Pancreas (tissue), 10 donors: Measurements from ENCODE around the gene PKHD1. TPM values are rescaled to one million over a fixed set of nuclear protein-coding genes. Genes with fewer than 3 reads are reported as not detected.

Experiments
- ATAC-seq, 4 donors: fragments of 200-7000 bp; cut with Tn5 transposase; one replicate each; pipeline versions ENCODE4 v1.8.0 to v1.9.1; 2020; ENCODE audit warnings: mild to moderate bottlenecking in 4 of 4, moderate library complexity in 4 of 4
- DNase-seq, 6 donors: peaks; one replicate each; pipeline ENCODE4 v3.0.0-alpha.2; 2020
- FAIRE-seq: peaks from 2 replicates; lab custom pipeline; 2012; peaks lifted over from hg19 to GRCh38; lab: Jason Lieb, UNC
- H3K27ac ChIP-seq, 4 donors: fragments of 200-600 bp; sonication (generic); 1 replicate in 3 of 4; 2 replicates in 1 of 4; pipeline versions ENCODE4 v1.5.0 to v1.8.0; 2020
- H3K27me3 ChIP-seq, 4 donors: fragments of 200-600 bp; one replicate each; pipeline ENCODE4 v1.8.0; 2021
- H3K36me3 ChIP-seq, 3 donors: fragments of 200-600 bp; sonication (generic) in 1 of 3; one replicate each; pipeline versions ENCODE4 v1.5.0 to v1.8.0; 2020 to 2021
- H3K4me1 ChIP-seq, 3 donors: fragments of 200-600 bp; one replicate each; pipeline ENCODE4 v1.8.0; 2021
- H3K4me3 ChIP-seq, 4 donors: fragments of 200-600 bp; sonication (generic) in 2 of 4; one replicate each; pipeline versions ENCODE4 v1.5.0 to v1.8.0; 2020 to 2021
- H3K9me3 ChIP-seq, 4 donors: fragments of 200-600 bp; one replicate each; pipeline ENCODE4 v1.8.0; 2021
- WGBS, 2 donors: extraction: QIAGEN DNeasy Blood & Tissue Kit; methylation state at CpG; one replicate each; pipeline ENCODE4 v1.1.7; 2013; 5-methylcytosine and 5-hydroxymethylcytosine counted together
- intact Hi-C, 3 donors: fragments of 100-400 bp; cut with DNase I; formaldehyde crosslinking; loops; one replicate each; pipeline versions ENCODE4 v1.11.1 to v1.14.2; 2022
- polyA plus RNA-seq, 2 donors: library from polyadenylated mRNA; stranded (reverse); fragments of 200-250 nt; gene quantifications; one replicate each; pipeline ENCODE4 v1.2.3, GENCODE V29; 2013
- total RNA-seq, 6 donors: library from RNA; stranded (reverse); fragmentation: NEBNext Ultra II Directional in 4 of 6; extraction: Animal tissue kit (Norgen Biotek cat#: 25700) in 4 of 6; gene quantifications; one replicate each; pipeline versions ENCODE4 v1.2.1 to v1.2.4, GENCODE V29; 2021 to 2023
- TF ChIP-seq, protein P1 (sequence below), 4 donors: fragments of 200-600 bp; sonication (generic) in 3 of 4; IDR thresholded peaks; one replicate each; pipeline versions ENCODE4 v1.5.0 to v1.8.0; 2021; ENCODE audit warnings: antibody characterized with exemption in 4 of 4
- donor health status: healthy with polysubstance abuse.
- donor health status: DM: no; HTN: no; CAD: no; lungs with moderate emphysema.
- donor health status: DM: no; HTN: no; CAD: no.
- donor health status: control.
- donor health status: control.
- donor health status: Bipolar disorder and iron deficiency.
- donor health status: DM: yes; HTN: yes; CAD: no.
- donor health status: DM: no; HTN: no; CAD: no.
- donor health status: DM: no; HTN: no; CAD: no.
- donor health status: DM: yes; HTN: yes; CAD: no.

PKHD1 gene
- total and polyA plus RNA-seq, 8 donors: 6.4 to 33.0 (median 16.3) TPM

GRCh38 chr6:51936531-51937290, 150.7 kb downstream of the PKHD1 start:
- Histone ChIP-seq H3K36me3 (peaks cover 0 to 6% (median 0%) of the 10 kb centered on the region in 3 donors), H3K4me1 (no peaks in the 10 kb centered on the region), H3K27ac (peak overlapping the region in 1 of 4 donors; percentile 22), H3K9me3 (no peaks in the 10 kb centered on the region), H3K4me3 (no peak overlapping the region), H3K27me3 (no peaks in the 10 kb centered on the region)
- ATAC-seq: peak in 1 of 4 donors; percentile 52
- 33 to 42% methylated on average over 4 of the region's 4 CpGs for WGBS, 2 donors
- intact Hi-C loops: no loop called here
- TF ChIP-seq, protein P1, sequence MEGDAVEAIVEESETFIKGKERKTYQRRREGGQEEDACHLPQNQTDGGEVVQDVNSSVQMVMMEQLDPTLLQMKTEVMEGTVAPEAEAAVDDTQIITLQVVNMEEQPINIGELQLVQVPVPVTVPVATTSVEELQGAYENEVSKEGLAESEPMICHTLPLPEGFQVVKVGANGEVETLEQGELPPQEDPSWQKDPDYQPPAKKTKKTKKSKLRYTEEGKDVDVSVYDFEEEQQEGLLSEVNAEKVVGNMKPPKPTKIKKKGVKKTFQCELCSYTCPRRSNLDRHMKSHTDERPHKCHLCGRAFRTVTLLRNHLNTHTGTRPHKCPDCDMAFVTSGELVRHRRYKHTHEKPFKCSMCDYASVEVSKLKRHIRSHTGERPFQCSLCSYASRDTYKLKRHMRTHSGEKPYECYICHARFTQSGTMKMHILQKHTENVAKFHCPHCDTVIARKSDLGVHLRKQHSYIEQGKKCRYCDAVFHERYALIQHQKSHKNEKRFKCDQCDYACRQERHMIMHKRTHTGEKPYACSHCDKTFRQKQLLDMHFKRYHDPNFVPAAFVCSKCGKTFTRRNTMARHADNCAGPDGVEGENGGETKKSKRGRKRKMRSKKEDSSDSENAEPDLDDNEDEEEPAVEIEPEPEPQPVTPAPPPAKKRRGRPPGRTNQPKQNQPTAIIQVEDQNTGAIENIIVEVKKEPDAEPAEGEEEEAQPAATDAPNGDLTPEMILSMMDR (IDR thresholded peaks at IDR 0.05): no peak
- no peak for FAIRE-seq
- DNase-seq: no peak

GRCh38 chr6:51934098-51934497, 153.3 kb downstream of the PKHD1 start:
- intact Hi-C loops: no loop called here
- Histone ChIP-seq H3K4me3 (no peak overlapping the region), H3K9me3 (no peaks in the 10 kb centered on the region), H3K36me3 (peaks cover 0 to 6% (median 0%) of the 10 kb centered on the region in 3 donors), H3K27me3 (no peaks in the 10 kb centered on the region), H3K4me1 (no peaks in the 10 kb centered on the region), H3K27ac (no peak overlapping the region)
- 62 to 71% methylated on average over 7 of the region's 7 CpGs for WGBS, 2 donors
- DNase-seq: no peak
- TF ChIP-seq, protein P1 (IDR thresholded peaks at IDR 0.05): no peak
- ATAC-seq: no peak
- no peak for FAIRE-seq

DNA sequence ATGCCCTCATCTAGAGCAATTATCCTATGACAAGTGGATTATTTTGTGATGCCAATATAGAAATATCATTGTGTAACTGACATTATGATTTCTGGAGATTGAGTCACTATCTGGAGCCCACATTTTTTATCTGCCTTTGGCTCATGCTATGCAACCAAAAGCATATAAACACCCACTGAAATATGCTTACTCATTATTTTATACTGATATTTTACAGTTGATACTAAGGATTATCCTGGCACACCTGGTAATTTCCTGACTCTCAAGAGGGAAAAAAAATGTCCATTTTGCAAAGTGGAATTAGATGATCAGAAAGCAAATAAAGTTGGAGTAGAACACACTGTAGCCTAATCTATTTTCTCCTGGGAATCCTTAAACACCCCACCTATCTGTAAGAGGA, 154.5 kb downstream of the PKHD1 start:
- Histone ChIP-seq H3K9me3 (no peaks in the 10 kb centered on the region), H3K27me3 (no peaks in the 10 kb centered on the region), H3K36me3 (peaks cover 0 to 6% (median 0%) of the 10 kb centered on the region in 3 donors), H3K4me1 (no peaks in the 10 kb centered on the region), H3K27ac (no peak overlapping the region), H3K4me3 (no peak overlapping the region)
- intact Hi-C loops: no loop called here
- no peak for DNase-seq
- FAIRE-seq: no peak
- TF ChIP-seq, protein P1 (IDR thresholded peaks at IDR 0.05): no peak
- no peak for ATAC-seq

GRCh38 chr6:51930602-51931001, 156.8 kb downstream of the PKHD1 start:
- no peak overlapping the region for H3K27ac ChIP-seq
- H3K4me3 ChIP-seq: no peak overlapping the region
- H3K9me3 ChIP-seq: no peaks in the 10 kb centered on the region
- ATAC-seq (no peak), DNase-seq (no peak), FAIRE-seq (no peak)
- peaks cover 0 to 6% (median 0%) of the 10 kb centered on the region in 3 donors for H3K36me3 ChIP-seq
- TF ChIP-seq, protein P1 (IDR thresholded peaks at IDR 0.05): no peak
- H3K27me3 ChIP-seq: no peaks in the 10 kb centered on the region
- intact Hi-C loops: no loop called here
- H3K4me1 ChIP-seq: no peaks in the 10 kb centered on the region
- 71 to 86% methylated on average over 3 of the region's 3 CpGs for WGBS, 2 donors

DNA sequence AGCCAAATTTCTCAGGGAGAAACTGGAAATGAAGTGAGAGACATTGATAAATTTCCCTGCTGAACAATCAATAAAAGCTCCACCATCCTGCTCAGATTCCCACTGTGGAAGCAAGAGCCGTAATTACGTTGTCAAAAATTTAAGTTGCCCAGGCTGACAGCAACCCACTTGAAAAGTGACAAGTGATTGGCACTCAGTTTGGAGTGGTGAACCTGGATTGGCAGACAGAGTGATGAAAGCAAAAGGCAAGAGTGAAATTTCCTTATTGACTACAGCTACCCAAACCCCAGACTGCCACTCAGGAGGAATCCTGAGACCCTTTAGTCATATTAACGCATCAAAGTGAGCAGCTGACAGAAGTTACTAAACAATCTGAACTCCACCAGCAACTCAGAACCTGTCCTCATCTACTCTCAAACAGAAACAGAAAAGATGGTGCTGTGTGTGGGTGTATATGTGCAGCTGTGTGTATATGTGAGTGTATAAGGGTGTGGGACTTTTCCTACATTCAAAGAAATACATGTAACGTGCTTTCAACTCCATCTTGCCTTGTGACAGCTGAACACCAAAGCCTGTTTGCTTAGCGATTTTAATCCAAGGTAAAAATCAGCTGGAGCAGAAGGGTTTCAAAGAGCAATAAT, 157.4 kb downstream of the PKHD1 start:
- WGBS, 2 donors: 53% methylated on average over 5 of the region's 5 CpGs
- TF ChIP-seq, protein P1 (IDR thresholded peaks at IDR 0.05): no peak
- DNase-seq: no peak
- no peak for ATAC-seq
- H3K4me3 ChIP-seq: no peak overlapping the region
- no peaks in the 10 kb centered on the region for H3K9me3 ChIP-seq
- no peaks in the 10 kb centered on the region for H3K4me1 ChIP-seq
- intact Hi-C loops: no loop called here
- FAIRE-seq: no peak
- no peak overlapping the region for H3K27ac ChIP-seq
- H3K27me3 ChIP-seq: no peaks in the 10 kb centered on the region
- peaks cover 0 to 6% (median 0%) of the 10 kb centered on the region in 3 donors for H3K36me3 ChIP-seq
